Airway epithelial cell (primary cell): ENCODE results near the gene OPA1. TPM values are rescaled to one million over a fixed set of nuclear protein-coding genes. Genes with fewer than 3 reads are reported as not detected.

Experiments used
- total RNA-seq: library from RNA; depleted of rRNA; stranded (reverse); fragments of >200 nt; gene quantifications from 2 replicates; pipeline ENCODE4 v1.2.3, GENCODE V29; 2015

The OPA1 gene
- 50.3 and 67.6 TPM in 2 replicates for total RNA-seq

GRCh38 chr3:193592841-193593667 is at the start of gene OPA1:
TSS of gene OPA1 (plus strand) at chr3:193593208. CDS start at chr3:193593378, 170 bp downstream.

GRCh38 chr3:193554811-193555210 is 38.2 kb upstream of the OPA1 start, which contains the start of gene ATP13A4:
TSS of gene ATP13A4 (minus strand) at chr3:193554895. CDS start at chr3:193554799, 96 bp downstream.

Other genes starting within 250 kb of the OPA1 start
- gene ATP13A5, start 214.5 kb upstream of the OPA1 start, total RNA-seq = 0.09 and 0.49 TPM in 2 replicates
- 2.7 and 4.4 TPM in 2 replicates for gene ATP13A4, start 38.3 kb upstream of the OPA1 start, total RNA-seq